GM21786 (cell line): ENCODE results near the gene STX1A.

Source experiments
- ATAC-seq: cut with Tn5 transposase; IDR thresholded peaks from one replicate; pipeline ENCODE4 v1.9.1; 2021; ENCODE audit not compliant: unreplicated experiment

The STX1A gene

GRCh38 chr7:73708961-73709549 is 10.4 kb downstream of the STX1A start:
- ATAC-seq: no peak

DNA sequence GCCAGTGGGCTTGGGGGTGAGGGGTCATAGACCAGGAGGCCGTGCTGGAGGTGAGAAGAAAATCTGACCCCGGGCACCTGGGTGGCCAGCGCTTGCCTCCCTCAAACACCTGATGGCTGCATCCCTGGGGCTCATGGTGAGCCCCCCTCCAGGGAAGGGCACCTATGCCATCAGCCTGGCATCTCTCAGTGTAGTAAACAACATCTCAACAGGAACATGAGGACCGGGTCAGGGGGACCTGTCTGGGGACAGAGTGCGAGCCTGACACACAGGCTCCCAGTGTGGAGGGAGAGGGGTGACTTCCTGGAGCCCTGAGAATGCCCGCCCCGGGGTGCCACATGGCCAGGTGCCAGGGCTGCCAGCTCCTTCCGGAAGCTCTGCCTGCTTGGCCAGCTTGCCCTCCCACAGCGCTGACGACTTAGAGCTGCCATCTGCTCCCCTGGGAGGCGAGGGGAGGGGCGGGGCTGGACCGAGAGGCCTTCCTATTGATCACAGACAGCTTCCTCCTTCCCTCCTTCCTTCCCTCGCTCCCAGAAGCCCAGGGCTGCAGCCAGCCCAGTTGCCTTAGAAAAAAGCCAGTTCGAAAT is 12.3 kb downstream of the STX1A start:
- ATAC-seq: no peak

DNA sequence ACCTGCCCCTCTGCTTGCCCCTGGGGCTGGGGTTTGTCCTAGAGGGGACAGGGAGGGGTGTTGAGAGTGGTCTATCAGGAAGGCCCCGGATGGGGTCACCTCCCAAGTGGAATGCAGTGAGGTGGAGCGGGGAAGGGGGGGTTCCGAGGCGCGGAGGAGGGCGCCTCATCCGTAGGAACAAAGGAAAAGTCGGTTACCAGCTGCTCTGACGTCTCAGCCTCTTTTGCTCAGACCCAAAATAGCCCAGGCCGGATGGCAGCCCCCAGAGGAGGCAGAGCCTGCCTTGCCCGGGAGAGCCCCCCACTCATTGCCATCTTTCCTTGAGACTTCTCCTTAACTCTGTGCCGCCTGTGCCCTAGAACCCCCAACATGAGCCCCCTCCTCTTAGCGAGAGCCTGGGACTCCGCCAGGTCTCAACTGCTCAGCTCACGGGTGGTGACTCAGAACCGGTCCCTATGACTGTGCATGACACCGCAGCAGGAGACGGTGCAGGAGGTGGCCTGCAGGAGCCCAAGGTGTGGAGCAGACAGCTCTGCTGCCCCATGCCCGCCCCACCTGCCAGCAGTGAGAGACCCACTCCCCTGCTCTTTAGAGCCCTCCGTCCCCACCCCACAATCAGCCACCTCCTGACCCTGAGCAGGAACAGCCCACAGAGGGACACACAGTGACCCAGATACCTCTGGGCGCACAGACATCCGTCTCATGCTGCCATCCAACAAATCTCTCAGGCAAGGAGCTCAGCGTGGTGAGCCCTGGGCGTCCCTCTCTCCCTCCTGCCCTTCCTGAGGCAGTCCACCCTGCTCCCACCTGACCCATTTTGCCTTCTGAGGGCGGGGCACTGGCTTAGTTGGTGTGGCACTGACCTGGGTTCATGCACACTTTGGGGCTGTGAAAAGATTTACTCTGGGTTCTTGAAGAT is 13.1 kb downstream of the STX1A start:
- no peak for ATAC-seq

GRCh38 chr7:73705551-73705920 is 13.9 kb downstream of the STX1A start:
- ATAC-seq: no peak

GRCh38 chr7:73704640-73705550 is 14.6 kb downstream of the STX1A start:
- no peak for ATAC-seq

DNA sequence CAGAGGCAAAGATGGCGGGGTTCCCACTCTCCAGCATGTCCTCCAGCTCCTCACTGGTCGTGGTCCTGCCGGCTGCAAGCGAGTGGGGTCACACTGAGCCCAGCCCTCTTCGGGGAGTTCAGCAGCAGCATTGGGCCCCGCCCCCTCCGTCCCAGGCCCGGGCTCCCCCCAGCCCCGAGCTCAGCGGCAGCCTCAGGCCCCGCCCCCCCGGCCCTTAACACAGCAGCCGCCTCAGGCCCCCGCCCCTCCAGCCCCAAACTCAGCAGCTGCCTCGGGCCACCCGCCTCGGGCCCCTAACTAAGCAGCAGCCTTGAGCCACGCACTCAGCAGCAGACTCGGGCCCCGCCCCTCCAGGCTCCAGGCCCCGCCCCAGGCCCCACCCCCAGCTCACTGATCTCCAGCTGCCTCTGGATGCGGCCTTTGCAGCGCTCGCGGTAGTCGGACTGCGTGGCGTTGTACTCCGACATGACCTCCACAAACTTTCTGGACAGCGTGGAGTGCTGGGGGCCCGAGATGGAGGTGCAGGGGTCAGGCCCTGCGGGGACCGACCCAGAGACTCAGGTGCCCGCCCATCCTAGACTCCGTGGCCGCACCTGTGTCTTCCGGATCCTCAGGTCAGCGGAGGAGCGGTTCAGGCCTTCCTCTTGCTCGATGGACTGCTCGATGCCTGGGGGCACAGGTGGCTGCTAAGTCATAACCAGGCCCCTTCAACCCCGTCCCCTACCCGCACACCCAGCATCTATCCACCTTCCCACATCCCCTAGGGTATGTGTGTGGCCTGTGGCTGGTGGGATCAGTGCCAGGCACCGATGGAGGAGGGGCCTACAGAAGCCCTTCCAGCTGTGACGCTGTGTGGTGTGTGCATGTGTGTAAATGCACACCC is 15.5 kb downstream of the STX1A start:
- ATAC-seq: no peak

DNA sequence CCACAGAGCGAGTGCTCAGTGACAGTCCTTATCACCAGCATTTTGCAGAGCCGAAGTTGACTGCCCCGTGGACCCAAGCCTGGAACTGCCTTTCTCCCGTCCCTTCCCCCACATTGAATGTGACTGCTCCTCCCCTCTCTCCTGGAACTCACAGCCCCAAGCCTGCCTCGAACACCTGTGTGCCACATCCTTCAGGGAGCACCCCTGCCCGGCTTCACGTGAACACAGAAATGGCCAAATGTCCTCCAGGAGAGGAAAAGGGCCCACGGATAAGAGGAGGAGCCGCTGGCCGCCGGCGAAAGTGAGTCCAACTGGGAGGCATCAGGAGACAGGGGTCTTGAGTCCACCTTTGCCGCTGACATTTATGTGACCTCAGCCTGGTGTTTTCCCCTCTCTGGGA is 16.2 kb downstream of the STX1A start:
- no peak for ATAC-seq

DNA sequence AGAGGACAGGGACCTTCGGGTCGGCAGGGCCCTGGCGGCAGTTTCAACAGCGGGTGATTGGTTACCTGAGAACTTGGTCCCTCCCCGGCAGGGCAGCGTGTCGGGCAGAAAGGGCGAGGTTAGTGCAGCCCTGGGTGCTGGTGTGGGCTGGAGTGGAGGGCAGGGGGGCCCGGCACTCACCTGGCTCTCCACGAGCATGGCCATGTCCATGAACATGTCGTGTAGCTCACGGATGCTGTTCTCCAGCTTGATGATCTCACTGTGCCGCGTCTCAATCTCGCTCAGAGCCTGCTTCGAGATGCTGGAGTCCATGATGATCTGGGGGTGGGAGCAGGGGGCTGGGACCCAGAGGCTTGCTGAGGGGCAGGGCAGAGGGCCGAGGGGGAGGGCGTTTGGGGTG is 16.8 kb downstream of the STX1A start:
- ATAC-seq: no peak

- no peak for ATAC-seq
These were observed 17.2 kb downstream of the STX1A start for GRCh38 chr7:73702226-73702625.

GRCh38 chr7:73701357-73701995 is 18.0 kb downstream of the STX1A start:
- ATAC-seq: no peak

GRCh38 chr7:73700581-73701134 is 18.8 kb downstream of the STX1A start:
- no peak for ATAC-seq

GRCh38 chr7:73700069-73700423 is 19.4 kb downstream of the STX1A start:
- no peak for ATAC-seq

DNA sequence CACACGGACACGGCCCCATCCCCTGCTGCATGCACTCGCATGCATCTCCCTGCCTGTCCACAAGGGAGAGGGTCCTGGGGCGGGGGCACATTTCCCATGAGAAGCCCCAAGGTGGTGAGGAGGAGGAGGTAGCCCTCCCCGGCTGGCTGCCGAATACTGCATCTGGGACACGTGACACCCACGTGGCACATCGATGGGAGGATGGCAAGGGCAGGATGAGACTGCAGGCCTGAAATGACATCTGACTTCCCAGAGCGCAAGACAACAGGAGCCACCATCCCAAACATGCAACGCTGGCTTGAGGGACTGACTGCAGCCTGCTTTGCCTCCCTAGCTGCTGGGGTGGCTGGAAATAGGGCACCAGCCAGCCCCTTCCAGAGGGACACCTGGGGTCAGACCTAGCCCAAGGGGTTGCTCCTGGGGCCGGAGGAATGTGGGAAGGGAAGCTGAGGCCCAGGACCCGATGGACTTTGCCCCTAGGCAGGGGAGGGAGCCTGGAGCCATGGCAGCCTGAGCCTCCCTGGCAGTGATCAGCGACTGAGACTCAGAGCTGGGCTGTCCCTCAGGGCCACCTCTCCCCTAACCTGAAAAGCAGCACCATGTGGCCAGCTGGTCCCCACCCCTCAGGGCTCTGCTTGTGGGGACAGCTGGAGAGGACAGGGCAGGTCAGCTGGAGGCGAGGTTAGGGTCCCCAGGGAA is 19.9 kb downstream of the STX1A start:
- ATAC-seq: no peak

GRCh38 chr7:73698410-73698809 is 21.1 kb downstream of the STX1A start:
- ATAC-seq: no peak

GRCh38 chr7:73696372-73696771 is 23.1 kb downstream of the STX1A start:
- no peak for ATAC-seq

GRCh38 chr7:73690646-73691045 is 28.8 kb downstream of the STX1A start:
- no peak for ATAC-seq

GRCh38 chr7:73688288-73688687 is 31.2 kb downstream of the STX1A start:
- ATAC-seq: no peak

DNA sequence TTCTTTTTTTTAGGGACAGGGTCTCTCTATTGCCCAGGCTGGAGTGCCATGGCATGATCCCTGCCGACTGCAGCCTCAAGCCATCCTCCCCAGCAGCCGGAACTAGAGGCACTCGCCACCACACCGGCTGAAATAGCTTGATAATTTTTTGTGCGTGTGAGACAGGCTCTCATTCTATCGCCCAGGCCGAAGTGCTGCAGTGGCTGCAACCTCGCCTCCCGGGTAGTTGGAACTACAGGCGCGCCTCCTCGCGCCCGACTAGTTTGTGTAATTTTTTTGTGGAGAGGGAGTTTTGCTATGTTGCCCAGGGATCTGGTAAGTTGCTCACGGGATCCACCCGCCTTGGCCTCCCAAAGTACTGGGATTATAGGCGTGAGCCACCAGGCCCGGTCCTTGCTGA is 34.2 kb downstream of the STX1A start:
- ATAC-seq: no peak
